ENCODE results near the gene TMEM232. TPM values are rescaled to one million over a fixed set of nuclear protein-coding genes. Genes with fewer than 3 reads are reported as not detected.

Gene TMEM232
- total RNA-seq, 4 donors from 2014 or later: 1.9 to 3.6 (median 2.5) TPM

DNA sequence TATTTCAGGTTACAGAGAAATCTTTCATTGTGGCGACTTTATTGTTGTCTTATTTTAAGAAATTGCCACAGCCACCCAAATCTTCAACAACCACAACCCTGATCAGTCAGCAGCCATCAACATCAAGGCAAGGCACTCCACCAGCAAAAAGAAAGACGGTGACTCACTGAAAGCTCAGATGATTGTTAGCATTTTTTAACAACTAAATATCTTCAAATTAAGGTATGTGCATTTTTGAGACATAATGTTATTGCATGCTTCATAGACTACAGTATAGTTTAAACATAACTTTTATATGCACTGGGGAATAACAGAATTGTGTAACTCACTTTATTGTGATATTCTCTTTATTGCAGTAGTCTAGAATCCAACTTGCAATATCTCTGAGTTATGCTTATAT, 263.4 kb downstream of the TMEM232 start:
- TF ChIP-seq, protein P1, sequence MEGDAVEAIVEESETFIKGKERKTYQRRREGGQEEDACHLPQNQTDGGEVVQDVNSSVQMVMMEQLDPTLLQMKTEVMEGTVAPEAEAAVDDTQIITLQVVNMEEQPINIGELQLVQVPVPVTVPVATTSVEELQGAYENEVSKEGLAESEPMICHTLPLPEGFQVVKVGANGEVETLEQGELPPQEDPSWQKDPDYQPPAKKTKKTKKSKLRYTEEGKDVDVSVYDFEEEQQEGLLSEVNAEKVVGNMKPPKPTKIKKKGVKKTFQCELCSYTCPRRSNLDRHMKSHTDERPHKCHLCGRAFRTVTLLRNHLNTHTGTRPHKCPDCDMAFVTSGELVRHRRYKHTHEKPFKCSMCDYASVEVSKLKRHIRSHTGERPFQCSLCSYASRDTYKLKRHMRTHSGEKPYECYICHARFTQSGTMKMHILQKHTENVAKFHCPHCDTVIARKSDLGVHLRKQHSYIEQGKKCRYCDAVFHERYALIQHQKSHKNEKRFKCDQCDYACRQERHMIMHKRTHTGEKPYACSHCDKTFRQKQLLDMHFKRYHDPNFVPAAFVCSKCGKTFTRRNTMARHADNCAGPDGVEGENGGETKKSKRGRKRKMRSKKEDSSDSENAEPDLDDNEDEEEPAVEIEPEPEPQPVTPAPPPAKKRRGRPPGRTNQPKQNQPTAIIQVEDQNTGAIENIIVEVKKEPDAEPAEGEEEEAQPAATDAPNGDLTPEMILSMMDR (IDR thresholded peaks at IDR 0.05): no peak
- DNase-seq (ENCODE audit: low spot score): no peak
- no peak for ATAC-seq (ENCODE audit: low FRiP score)

- TF ChIP-seq, protein P1 (IDR thresholded peaks at IDR 0.05): no peak
- ATAC-seq (ENCODE audit: low FRiP score) (no peak), DNase-seq (ENCODE audit: low spot score) (no peak)
Measured at GRCh38 chr5:110460837-110461236, 265.6 kb downstream of the TMEM232 start.

- no peak for ATAC-seq (ENCODE audit: low FRiP score)
Measured at GRCh38 chr5:110458313-110458712, 268.2 kb downstream of the TMEM232 start.

DNA sequence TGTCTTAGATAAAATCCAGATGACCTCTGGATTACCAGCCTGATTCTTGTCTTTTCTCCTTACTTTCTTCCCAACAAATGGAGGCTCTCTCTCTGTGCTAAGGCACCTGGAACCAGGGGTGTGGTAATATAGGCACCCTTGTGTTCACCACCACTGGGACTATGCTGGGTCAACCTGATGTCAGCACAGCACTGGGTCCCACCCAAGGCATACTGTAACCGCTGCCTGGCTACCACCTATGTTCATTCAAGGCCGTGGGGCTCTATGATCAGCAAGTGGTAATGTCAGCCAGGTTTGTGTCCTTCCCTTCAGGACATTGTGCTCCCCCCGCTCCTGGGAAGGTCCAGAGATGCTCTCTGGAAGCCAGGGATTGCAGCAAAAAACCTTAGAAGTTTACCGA, 283.6 kb downstream of the TMEM232 start:
- TF ChIP-seq, protein P1 (IDR thresholded peaks at IDR 0.05): no peak
- ATAC-seq (ENCODE audit: low FRiP score): no peak
- no peak for DNase-seq (ENCODE audit: low spot score)

More at GRCh38 chr5:110458313-110458712, 268.2 kb downstream of the TMEM232 start:
- TF ChIP-seq, protein P1 (IDR thresholded peaks at IDR 0.05): no peak
- no peak for DNase-seq (ENCODE audit: low spot score)

- TF ChIP-seq, protein P1 (IDR thresholded peaks at IDR 0.05): no peak
- DNase-seq (ENCODE audit: low spot score) (no peak), ATAC-seq (ENCODE audit: low FRiP score) (no peak)
Measured at GRCh38 chr5:110441035-110441434, 285.4 kb downstream of the TMEM232 start.

DNA sequence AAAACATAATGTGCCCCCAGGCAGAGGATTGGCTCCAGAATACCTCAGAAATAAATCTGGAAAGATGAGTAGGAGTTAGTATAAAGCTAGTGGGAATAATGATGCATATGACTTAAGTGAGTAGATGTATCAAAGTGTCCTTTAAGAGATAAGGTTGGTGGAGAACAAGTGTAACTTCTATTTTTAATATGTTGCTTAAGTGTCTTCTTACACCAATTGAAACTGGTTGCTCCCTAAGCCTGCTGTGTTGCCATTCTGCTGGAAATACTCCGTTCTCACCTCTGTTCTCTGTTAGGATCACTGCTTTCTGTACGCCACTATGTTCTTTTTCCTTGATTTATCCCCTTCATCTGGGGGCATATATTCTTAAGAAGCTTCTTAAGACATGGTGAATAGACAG, 286.4 kb downstream of the TMEM232 start:
- TF ChIP-seq, protein P1 (IDR thresholded peaks at IDR 0.05): no peak
- no peak for ATAC-seq (ENCODE audit: low FRiP score)

GRCh38 chr5:110439296-110439695, 287.2 kb downstream of the TMEM232 start:
- ATAC-seq (ENCODE audit: low FRiP score): no peak

More for the DNA sequence above, 286.4 kb downstream of the TMEM232 start:
- DNase-seq (ENCODE audit: low spot score): no peak

More at GRCh38 chr5:110439296-110439695, 287.2 kb downstream of the TMEM232 start:
- no peak for DNase-seq (ENCODE audit: low spot score)
- TF ChIP-seq, protein P1 (IDR thresholded peaks at IDR 0.05): no peak
